HG02852 (cell line): ENCODE data around the gene C2orf76.

Source experiments
- ATAC-seq: cut with Tn5 transposase; IDR thresholded peaks from one replicate; pipeline ENCODE4 v1.9.1; 2021; ENCODE audit warnings: mild to moderate bottlenecking, moderate library complexity; ENCODE audit not compliant: unreplicated experiment

The C2orf76 gene

DNA sequence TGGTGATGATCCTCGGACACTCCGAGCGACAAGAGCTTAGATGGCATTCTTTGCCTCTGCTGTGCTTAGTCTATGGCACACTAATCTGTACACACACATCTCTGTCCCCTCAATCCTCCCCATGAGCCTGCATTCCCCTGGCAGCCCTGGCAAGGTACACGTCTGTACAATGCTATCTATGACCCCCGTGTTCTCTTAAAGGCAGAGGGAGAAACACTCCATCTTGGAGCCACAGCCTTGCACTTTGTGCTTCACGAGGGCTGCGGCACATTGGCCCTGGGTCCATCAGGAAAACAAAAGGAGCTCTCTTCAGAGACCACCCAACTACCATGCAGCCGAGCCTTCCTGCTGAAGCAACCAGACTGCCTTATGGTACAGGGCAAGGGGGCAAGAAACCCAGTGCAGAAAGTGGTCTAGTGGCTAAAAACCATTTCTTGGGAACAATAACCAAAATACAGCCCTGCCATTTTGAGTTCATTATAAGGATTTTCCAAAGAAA is 100.5 kb downstream of the C2orf76 start:
- ATAC-seq, result no peak

DNA sequence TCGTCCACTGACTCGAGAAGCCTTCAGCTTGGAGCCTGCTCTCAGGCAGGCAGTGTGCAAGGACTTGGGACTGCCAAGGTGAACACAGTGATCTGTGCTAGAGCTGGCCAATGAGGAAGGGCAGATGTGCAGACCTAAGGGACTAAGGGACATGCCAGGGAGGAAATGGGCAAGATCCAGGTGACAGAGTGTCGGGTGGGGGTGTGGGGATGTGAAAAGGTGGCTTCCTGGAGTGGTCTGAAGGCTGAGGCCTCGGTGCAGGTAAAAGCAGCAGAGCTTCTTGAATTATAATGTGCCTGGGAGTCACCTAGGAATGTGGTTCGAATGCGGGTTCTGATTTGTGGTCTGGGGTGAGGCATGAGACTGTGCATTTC is 101.0 kb downstream of the C2orf76 start:
- ATAC-seq, result no peak

GRCh38 chr2:119264781-119265692 is 101.6 kb downstream of the C2orf76 start:
- peak; percentile 98 for ATAC-seq

DNA sequence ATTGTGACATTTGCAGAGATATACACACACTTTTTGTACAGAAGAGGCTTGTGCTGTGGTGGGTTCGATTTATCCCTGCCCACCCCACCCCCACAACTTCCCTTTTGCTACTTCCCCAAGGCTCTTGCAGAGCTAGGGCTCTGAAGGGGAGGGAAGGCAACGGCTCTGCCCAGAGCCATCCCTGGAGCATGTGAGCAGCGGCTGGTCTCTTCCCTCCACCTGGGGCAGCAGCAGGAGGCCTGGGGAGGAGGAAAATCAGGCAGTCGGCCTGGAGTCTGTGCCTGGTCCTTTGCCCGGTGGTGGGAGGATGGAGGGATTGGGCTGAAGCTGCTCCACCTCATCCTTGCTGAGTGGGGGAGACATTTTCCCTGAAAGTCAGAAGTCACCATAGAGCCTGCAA is 103.0 kb downstream of the C2orf76 start:
- ATAC-seq, result no peak

DNA sequence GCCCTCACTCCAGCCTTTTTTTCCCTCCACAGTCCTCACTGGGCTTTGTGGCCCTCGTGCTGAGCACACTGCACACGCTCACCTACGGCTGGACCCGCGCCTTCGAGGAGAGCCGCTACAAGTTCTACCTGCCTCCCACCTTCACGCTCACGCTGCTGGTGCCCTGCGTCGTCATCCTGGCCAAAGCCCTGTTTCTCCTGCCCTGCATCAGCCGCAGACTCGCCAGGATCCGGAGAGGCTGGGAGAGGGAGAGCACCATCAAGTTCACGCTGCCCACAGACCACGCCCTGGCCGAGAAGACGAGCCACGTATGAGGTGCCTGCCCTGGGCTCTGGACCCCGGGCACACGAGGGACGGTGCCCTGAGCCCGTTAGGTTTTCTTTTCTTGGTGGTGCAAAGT is 103.6 kb downstream of the C2orf76 start:
- ATAC-seq, result no peak

DNA sequence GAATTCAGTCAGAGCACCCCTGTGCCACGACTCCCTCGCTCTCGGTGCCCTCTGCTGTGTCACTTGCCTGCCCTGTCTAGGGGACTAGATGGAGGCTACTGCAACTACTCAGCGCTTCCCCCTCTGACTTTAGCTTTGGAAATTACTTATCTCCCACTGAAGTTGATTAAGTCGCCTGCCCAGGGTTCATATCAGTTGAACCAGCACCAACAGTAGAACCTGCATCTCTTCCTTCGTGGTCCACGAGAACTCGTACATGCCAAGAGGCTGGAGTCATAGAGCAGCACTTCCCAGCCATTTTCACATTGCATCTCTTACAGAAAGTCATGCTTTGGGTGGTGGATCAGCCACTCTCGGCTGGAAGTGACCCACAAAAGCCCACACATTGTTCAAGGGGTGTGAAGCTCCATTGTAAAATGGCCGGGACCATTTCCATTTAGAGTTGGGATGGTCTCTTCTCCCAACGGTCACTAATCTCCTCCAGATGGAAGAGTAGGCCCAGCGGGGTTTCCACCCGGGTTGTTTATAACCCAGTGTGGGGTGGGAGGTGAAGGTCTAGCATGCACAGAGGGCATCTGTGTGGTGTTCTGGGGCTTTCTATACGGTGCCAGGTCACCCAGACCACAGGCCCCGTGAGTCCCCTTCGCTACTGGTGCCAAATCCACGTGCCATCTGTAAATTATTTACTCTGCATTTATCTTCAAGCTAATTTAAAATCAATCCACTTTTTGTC is 105.0 kb downstream of the C2orf76 start:
- ATAC-seq, result no peak

GRCh38 chr2:119260646-119261492 is 105.8 kb downstream of the C2orf76 start:
- ATAC-seq, result no peak

GRCh38 chr2:119259296-119259860 is 107.3 kb downstream of the C2orf76 start:
- ATAC-seq, result no peak

DNA sequence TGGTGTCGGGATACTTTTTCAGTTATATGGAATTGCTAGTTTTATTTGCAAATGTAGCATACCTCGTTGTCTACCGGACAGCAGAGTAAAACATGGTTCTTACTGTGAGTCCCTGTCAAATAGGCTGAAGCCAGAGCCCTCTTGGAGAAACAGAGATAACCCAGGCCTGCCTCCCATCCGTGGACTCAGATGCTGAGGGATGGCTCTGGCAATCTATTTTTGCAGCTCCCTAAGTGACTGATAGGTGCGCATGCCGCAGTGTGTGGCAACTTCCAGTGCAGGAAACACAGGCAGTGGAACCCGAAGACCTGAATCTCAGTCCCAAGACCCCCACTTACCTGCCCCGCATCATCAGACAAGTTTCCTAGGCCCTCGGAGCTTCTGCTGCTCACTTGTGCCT is 109.4 kb downstream of the C2orf76 start:
- ATAC-seq, result no peak

- no peak for ATAC-seq
These were observed 110.1 kb downstream of the C2orf76 start for GRCh38 chr2:119256582-119256921.

DNA sequence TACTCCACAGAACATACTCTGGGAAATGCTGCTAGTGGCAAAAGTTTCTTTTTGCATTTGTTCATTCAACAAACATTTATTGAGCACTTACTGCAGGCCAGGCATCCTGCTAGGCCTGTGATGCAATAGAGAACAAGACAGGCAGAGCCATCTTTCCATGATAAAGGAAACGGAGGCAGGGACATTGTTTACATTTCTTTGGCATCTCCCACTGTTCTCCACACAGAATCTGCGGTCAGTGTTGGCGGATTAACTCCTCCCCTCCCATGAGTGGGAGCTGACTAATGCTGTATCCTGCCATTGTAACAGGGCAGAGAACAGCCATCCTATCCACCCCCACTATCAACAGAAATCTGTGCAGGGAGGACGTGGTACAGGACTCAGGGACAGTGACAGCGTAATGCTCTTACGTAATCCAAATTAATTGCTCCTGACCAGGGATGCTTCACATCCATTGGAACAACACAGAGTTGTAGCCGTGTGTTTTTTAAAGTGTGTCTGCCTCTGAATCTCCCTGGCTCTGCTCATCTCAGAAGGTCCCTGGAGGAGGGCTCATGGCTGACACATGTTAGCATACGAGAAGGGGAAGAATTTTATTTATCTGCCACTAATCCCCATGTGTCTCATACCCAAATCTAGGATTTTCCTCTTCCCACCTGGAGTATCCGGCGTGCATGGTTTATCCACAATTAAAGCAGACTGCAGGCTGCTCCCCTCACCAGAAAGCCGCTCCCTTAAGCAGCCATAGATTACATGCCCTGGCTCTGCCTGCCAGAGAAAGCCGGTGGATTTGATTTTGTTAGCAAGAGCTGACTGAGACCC is 110.7 kb downstream of the C2orf76 start:
- no peak for ATAC-seq

DNA sequence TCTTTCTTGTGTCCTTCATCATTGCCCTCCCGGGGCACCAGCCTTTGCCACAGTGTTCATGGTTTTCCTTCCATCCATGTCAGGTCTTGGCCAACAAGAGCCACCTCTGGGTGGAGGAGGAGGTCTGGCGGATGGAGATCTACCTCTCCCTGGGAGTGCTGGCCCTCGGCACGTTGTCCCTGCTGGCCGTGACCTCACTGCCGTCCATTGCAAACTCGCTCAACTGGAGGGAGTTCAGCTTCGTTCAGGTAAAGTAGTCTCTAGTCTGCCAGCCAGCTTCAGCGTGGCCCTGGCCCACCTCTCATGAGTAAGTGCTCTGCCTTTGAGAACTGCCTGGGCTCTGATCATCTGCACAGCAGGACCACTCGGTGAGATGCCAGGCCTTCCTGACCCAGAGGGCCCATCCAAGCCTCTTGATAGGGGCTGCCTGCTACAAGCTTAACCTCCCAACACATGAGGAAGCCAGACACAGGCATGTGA is 112.0 kb downstream of the C2orf76 start:
- no peak for ATAC-seq

DNA sequence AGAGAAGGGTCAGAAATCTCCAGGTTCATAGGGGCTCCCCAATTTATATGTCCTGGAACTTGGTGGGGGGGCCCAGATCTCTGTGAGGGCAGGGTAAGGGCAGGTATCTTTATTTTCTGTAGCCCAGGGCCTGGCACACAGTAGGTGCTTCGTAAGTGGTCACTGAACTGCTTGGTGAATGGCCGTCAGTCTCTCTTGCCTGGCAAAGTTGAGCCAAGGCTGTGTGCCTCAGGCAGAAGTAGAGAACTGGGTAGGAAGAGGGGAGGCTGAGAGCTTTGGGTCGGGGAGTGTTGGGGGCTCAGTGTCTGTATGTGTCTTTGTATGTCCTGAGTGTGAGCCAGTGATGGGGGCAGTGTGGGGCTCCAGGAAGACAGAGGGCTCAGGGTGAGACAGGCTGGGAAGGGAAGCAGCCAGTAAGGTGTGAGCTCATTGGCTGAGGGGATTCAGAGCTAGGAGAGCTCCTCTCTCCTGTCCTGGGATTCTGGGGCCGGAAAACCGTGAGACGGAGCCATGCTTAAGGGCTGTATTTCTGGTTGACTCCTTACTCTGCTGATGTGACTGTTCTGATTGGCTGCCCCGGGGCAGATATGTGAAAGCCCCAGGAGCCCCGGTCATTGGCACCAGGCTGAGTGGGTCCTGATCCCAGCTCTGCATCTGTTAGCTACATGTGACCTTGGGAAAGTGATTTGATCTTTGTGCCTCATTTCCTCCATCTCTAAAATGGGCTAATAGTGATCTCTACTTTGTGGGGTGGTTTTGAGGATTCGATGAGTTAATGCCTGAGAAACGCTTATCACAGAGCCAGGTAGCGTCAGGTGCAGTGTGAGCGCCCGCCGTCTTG is 112.7 kb downstream of the C2orf76 start:
- no peak for ATAC-seq

DNA sequence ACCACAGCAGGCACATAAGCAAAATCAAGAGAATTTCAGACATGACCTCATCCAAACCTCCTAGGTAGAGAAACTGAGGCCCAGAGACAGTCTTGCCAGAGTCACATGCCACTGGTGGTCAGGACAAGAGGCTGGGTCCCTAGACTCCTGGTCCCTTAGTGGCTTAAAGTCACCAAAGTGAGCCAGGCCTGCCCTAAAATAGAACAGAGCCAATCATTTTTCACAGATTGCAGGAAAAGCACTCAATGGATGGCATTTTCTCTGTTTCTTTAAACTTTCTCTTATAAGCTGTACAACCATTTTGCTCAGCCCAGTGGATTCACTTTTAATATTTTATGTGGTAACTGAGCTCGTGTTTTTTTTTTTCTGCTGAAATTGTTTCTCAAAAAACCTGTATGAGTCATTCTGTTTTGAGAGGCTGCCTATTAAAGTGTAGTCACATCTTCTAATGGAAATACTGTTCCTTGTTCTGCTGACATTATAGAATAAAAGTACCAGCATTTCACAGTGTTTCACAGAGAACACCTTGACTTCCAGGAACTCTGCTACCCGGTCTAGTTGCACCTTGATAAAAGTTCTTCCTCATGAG is 113.4 kb downstream of the C2orf76 start:
- no peak for ATAC-seq
